HFF-Myc (cell line): Measurements from ENCODE around the gene ZNF195.
A peak's percentile ranks its signal among the peaks of the same experiment; 100 is the strongest.
"Not testable (repeated sequence)": the region's sequence is repeated elsewhere in the genome, so short reads cannot be mapped to it uniquely, and the experiment has no call there.

Source experiments
- DNase-seq: peaks from one replicate; pipeline ENCODE4 v3.0.0-alpha.2; 2011; ENCODE audit warnings: low read depth; ENCODE audit errors: extremely low read depth
- H3K4me3 ChIP-seq: replicated peaks from 2 replicates; pipeline ENCODE4 v1.5.1; 2011; ENCODE audit warnings: low read depth, mild to moderate bottlenecking, control low read depth, low read length
- TF ChIP-seq, protein P1 (sequence below): IDR thresholded peaks from 2 replicates; pipeline ENCODE4 v1.5.1; 2012; ENCODE audit warnings: mild to moderate bottlenecking, low read depth, low read length, control low read depth; ENCODE audit errors: missing control alignments

ZNF195 gene

DNA sequence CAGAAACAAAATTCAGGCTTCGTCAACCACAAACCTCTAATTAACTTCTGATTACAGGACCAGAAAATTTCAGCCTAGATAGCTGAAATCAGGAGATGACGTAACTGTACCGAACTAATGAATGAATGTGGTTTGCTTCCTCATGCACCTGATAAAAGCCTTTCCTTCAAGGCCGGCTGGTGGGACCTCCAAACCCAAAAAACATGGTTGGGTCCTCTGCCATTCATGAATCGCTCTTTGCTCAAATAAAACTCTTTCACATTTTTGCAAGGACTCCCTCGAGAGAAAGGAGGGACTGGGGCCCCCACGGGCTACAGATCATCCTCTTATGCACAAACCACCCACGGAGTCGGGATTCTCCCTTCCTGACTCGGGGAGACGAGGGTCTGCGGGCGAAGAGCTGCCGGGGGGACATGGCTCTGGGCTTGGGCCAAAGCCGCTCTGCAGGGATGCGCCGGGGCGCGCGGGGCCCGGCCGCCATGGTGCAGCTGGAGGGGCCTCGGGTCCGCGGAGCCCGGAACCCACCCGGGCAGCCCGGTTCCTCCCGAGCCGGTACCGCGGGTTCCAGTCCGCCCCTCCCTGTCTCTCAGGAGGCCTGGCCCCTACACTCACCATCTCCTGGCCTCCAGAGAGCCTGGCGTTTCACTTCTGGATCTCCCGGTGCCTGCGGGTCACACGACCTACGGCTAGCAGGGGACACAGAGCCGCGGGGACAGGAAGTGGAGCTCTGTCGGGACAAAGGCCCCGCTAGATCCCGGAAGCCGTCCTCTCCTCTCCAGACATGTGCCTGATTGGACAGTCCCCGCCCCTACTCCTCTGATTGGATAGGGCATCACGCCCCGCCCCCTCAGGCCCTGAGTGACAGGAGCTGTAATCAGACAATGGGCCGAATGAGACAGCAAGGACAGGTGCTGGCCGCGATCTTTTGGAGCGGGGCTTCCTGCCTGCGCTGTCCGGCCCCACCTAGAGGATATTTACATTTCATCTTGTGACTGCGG is at the start of gene ZNF195:
Gene ZNF195 (minus strand): TSS at position 721 of the 998 bp plus-strand sequence. CDS start 106 bp downstream, at position 615.
- TF ChIP-seq, protein P1, sequence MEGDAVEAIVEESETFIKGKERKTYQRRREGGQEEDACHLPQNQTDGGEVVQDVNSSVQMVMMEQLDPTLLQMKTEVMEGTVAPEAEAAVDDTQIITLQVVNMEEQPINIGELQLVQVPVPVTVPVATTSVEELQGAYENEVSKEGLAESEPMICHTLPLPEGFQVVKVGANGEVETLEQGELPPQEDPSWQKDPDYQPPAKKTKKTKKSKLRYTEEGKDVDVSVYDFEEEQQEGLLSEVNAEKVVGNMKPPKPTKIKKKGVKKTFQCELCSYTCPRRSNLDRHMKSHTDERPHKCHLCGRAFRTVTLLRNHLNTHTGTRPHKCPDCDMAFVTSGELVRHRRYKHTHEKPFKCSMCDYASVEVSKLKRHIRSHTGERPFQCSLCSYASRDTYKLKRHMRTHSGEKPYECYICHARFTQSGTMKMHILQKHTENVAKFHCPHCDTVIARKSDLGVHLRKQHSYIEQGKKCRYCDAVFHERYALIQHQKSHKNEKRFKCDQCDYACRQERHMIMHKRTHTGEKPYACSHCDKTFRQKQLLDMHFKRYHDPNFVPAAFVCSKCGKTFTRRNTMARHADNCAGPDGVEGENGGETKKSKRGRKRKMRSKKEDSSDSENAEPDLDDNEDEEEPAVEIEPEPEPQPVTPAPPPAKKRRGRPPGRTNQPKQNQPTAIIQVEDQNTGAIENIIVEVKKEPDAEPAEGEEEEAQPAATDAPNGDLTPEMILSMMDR = no peak
- DNase-seq = peak; percentile 90
- peak within 1 kb of the TSS; percentile 81 for H3K4me3 ChIP-seq

DNA sequence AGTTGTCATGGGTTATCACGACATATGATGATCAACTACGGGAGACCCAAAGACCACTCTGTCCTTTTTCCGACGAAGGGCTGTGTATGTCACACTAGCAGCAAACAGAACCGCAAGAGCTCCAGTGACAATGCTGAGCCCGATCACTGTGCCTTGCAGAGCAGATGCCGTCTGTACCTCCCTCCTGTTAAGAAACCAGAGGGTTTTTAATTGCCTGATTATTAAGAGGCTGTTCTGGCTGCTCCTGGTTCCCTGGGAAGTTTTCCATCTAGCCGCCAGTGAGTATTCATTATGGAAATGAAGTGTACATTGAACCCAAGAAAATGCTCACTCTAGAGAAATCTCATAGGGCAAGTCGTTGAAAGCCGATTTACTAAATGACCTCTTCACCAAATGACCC is 49.1 kb upstream of the ZNF195 start:
- not testable (repeated sequence) for H3K4me3 ChIP-seq, DNase-seq

DNA sequence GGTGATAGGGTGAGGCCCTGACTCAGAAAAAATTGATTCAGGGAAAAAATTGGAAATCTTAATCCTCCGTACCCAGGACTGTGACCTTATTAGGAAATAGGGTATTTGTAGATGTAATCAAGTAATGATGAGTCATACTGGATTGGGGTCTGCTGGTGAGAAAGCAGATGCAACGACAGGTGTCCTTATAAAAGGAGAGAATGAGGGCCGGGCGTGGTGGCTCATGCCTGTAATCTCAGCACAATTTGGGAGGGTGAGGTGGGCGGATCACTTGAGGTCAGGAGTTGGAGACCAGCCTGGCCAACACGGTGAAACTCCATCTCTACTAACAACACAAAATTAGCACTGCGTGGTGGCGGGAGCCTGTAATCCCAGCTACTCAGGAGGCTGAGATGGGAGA is 47.6 kb upstream of the ZNF195 start:
- DNase-seq, H3K4me3 ChIP-seq: not testable (repeated sequence)

DNA sequence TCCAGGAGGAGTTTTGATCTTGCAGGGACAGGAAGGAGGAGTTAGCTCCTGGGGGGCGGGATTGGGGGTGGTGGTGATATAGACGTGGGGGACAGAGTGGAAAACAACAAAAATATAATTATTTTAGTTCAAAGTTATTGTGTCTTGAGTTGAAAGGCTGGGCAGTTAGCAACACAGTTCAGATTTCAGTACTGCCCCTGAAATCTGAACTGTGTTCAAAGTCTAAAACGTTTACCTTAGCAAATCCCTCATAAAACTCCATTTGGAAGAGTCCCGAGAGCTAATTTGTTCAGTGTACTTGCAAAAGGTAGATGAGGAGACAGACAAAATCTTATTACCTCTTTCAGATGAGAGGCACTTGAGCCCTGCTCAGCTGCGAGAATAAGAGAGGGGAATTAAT is 45.0 kb upstream of the ZNF195 start:
- H3K4me3 ChIP-seq, DNase-seq: not testable (repeated sequence)

DNA sequence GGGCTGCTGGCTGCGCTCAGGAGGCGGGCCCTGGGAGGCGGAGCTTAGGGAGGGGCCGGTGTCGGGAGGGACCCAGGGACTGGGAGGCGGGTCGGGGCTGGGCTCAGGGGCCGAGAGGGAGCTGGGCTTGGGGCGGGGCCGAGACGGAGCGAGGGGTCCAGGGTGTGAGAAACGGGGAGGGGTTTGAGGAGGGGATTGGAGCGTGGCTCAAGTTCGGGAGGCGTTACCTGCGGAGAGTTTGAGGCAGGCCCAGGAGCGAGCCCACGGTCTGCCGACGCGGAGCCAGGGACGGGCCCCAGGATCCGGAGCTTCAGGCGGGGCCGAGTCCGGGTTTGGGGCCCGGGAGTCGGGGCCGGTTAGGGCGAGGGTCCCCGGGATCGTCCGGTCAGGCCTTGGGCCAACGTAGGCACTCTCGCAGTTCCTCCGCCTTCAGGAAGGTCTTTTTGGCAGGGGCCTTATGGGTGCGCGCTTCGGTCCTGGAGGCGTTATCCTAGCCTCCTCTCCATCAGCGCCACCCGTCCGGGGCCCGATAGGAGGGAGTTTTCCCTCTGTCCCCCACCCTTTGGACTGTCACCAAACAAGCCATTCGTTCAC is 44.3 kb upstream of the ZNF195 start:
- H3K4me3 ChIP-seq = peak overlapping the region; percentile 55
- not testable (repeated sequence) for DNase-seq

DNA sequence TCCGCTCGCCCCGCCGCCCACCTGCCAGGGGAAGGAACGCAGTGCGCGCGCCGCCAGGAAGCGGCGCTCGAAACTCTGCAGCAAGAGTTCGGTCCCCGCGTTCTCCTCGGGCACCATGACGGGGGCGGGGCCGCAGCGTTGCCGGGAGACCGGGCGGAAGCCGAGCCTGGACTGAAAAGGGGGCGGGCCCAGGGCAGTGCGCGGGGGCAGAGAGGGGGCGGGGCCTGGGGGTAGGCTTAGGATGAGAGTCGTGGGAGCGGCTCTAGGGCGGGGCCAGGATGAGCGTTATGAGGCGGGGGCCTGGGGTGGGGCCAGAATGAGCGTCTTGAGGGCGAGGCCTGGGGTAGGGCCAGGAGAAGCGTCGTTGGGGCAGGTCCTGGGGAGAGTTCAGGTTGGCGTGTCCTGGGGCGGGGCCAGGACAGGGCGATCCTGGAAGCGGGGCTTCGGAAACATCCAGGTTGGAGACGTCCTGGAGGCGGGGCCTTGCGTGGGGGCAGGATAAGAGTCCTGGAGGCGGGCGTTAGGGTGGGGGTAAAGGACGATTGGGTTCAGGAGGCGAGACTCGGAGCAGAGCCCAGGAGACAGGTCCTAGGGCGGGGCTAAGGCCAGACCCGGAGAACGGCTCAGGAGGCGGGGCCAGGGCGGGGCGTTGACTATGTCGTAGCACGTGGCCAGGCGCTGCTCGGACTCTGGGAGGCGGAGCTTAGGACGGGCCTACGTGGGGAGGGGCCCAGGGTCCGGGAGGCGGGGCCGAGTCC is 43.6 kb upstream of the ZNF195 start:
- peak overlapping the region; percentile 55 for H3K4me3 ChIP-seq
- DNase-seq = peak; percentile 82

DNA sequence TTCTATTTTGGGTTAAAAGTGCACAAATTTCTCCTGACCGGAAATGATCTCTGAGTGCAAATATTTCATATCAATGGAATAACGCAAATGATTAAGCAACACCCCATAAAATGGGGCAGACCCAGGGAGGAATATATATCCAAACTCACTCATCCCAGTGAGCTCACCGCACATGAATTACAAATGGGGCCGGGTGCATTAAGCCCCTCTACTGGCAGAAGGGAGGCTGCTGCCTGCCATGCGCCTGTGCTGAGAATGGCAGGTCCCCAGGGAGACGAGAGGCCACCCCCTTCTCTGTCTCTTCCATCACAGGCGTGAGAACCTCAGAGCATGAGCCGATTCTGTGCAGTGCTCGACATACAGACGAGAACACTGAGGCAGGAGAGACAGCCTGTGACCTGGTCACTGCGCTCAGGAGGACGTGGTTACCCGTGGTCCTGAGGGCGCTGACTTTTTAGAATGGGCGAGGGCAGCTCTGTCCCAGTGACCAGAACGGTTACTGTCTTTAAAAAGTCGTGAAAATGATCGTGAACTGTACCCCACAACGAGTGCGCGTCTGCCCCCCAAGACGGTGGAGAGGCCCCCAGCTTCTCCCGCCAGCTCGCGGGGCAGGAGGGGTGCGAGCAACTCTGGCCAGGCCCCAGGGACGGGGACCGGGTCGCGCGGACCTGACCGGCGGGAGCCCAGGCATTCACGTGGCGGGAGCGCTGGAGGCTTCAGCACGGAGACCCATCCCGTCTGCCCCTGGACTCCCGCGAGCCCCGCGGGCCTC is 42.8 kb upstream of the ZNF195 start:
- not testable (repeated sequence) for DNase-seq
- peak overlapping the region; percentile 55 for H3K4me3 ChIP-seq

DNA sequence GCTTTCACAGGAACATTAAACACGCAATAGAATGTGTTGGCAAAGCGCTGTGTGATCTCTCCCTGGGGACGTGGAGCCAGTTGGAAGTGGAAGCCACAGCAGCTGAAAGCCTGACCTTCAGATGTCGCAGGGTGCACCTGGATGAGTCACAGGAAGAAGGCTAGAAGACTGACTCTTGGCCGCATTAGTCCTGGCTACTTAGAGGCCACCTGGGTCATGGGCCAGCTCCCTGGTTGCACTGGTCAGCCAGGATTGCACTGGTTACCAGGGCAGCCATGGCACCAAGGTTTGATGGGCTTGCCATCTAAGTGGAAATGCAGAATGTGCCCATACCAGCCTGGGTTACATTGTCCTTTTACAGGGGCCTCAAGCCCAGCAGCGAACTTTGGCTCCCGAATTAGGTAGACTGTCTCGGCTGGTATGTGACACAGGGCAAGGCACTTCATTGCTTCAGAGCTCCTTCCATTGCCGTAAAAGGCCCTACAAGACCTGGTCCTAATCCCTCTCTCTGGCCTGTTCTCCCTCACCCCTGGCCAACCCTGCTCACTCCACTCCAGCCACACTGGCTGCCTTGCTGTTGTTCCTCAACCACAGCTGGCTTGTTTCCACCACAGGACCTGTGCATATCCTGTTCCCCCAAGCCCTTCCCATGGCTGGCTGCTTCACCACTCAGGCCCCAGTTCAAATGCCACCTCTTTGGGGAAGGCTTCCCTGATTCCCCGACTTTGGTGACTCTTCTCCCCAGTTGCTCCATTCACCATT is 41.5 kb upstream of the ZNF195 start:
- H3K4me3 ChIP-seq, DNase-seq: not testable (repeated sequence)

DNA sequence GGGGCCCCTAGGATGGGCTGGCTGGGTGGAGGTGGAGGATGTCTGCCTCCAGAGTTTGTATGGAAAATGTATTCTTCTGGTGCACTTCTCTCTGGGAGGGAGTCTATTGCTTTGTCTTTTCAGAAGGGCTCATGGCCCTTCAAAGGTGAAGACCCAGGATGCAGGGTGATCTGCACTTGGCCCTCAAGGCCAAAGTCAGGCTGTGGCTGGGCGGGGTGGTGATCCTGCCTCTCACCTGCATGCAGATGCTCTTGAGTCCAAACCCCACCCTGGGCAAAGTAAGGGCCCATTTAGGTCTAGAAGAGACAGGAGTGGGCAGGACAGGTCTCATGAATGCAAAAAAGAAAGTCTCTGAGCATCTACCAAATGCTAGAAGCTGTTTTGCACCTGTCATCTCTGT is 40.5 kb upstream of the ZNF195 start:
- not testable (repeated sequence) for H3K4me3 ChIP-seq, DNase-seq

DNA sequence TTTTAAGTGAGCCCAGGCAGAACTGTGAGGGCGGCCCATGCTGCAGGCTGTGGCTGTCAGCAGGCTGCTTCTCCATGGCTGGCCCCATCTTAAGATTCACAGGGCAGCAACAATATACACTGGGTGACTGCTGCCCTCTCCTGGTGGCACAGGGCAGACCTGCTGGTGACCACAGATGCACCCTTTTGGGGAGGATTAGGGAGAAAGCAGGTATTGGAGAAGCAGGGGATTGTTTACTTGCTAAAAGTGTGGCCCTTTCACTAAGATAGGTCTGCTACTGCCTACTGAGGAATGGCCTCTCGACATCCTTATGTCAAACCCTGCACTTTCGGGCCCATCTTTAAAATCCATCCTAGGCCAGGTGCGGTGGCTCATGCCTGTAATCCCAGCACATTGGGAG is 38.1 kb upstream of the ZNF195 start:
- not testable (repeated sequence) for H3K4me3 ChIP-seq
- peak; percentile 12 for DNase-seq
- TF ChIP-seq, protein P1 = peak; percentile 41

DNA sequence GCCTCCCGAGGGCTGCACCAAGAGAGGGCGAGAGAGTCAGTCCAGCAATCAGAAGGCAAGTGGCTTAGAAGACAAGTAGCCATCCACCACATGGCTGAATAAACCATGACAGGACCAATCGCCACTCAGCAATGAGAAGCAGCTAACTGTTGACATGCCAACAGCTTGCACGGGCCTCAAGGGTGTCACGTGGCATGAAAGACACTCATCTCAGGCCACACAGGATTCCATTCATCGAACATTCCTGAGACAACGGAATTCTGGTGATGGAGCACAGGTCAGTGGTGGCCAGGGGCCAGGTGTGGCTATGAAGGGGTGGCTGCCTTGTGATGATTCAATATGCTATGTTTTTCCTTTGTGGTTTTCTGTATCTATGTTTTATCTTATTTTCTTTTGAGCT is 36.4 kb upstream of the ZNF195 start:
- DNase-seq = not testable (repeated sequence)

DNA sequence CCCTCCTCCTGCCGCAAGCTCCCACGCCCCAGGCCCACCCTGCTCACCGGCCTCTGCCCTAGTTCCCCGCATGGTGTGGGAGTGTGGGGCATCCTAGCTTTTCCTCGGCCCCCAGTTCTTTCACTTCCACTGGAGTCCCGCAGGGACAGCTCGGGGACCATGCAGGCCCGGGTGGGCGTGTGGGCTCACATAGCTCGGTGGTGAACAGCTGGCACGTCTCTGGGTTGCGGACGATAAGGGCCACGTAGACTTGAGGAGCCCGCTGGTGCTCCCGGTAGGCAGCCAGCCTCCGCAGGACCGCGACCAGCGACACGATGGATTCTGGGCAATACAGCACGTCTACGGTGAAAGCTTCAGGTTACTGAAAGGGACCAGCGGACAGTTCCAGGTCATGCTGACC is 34.7 kb upstream of the ZNF195 start:
- not testable (repeated sequence) for H3K4me3 ChIP-seq, DNase-seq

More for the DNA sequence above, 36.4 kb upstream of the ZNF195 start:
- not testable (repeated sequence) for H3K4me3 ChIP-seq
